ENCODE results near the gene CACNA1B. TPM values are rescaled to one million over a fixed set of nuclear protein-coding genes. Genes with fewer than 3 reads are reported as not detected.

CACNA1B gene
- total and polyA plus RNA-seq, 8 donors = 0.03 to 2.2 (median 0.51) TPM; not detected in 2

DNA sequence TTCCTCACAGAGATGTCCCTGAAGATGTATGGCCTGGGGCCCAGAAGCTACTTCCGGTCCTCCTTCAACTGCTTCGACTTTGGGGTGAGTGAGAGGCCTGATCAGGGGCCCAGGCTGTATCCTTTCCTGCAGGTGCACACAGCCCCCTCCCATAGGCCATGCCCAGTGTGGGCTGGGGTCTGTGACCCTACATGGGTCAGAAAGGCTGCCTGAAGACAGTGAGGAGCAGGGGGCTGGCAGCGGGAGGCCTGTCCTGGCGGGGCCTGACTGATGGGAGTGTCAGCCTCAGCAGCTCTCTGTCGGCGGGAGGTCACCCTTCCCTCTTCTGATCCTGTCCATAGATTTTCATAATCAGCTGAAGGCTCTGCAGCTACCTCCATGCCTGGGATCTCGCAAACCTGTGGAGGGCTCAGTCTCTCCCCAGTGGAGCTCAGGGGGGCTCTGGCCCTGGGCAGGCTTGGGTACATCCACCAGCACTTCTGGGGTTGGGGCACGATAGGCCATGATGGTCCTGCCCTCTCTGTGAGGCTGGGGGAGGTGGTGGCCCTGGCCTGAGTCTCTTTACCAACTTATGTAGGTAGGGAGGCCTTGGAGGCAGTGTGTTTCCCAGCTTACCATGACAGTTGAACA lies 98.5 kb downstream of the CACNA1B start:
- Histone ChIP-seq H3K4me1 (no peaks in the 10 kb centered on the region), H3K27me3 (peaks cover 0 to 19% (median 0%) of the 10 kb centered on the region in 3 donors), H3K4me3 (no peak overlapping the region), H3K36me3 (no peaks in the 10 kb centered on the region), H3K27ac (no peak overlapping the region), H3K9me3 (no peaks in the 10 kb centered on the region)
- TF ChIP-seq POLR2A (IDR thresholded peaks at IDR 0.05) (no peak), EP300 (IDR thresholded peaks at IDR 0.05) (no peak), POLR2AphosphoS5 (IDR thresholded peaks at IDR 0.05) (no peak)
- TF ChIP-seq, protein P1, sequence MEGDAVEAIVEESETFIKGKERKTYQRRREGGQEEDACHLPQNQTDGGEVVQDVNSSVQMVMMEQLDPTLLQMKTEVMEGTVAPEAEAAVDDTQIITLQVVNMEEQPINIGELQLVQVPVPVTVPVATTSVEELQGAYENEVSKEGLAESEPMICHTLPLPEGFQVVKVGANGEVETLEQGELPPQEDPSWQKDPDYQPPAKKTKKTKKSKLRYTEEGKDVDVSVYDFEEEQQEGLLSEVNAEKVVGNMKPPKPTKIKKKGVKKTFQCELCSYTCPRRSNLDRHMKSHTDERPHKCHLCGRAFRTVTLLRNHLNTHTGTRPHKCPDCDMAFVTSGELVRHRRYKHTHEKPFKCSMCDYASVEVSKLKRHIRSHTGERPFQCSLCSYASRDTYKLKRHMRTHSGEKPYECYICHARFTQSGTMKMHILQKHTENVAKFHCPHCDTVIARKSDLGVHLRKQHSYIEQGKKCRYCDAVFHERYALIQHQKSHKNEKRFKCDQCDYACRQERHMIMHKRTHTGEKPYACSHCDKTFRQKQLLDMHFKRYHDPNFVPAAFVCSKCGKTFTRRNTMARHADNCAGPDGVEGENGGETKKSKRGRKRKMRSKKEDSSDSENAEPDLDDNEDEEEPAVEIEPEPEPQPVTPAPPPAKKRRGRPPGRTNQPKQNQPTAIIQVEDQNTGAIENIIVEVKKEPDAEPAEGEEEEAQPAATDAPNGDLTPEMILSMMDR (IDR thresholded peaks at IDR 0.05) = no peak
- DNase-seq = peak in 1 of 2 donors; percentile 17
- intact Hi-C loops (cut with DNase I; ENCODE audit: low total_unique reads) = no loop called here
- 77 to 92% (median 87%) methylated on average over 7 to 8 of the region's 8 CpGs for WGBS, 5 donors

DNA sequence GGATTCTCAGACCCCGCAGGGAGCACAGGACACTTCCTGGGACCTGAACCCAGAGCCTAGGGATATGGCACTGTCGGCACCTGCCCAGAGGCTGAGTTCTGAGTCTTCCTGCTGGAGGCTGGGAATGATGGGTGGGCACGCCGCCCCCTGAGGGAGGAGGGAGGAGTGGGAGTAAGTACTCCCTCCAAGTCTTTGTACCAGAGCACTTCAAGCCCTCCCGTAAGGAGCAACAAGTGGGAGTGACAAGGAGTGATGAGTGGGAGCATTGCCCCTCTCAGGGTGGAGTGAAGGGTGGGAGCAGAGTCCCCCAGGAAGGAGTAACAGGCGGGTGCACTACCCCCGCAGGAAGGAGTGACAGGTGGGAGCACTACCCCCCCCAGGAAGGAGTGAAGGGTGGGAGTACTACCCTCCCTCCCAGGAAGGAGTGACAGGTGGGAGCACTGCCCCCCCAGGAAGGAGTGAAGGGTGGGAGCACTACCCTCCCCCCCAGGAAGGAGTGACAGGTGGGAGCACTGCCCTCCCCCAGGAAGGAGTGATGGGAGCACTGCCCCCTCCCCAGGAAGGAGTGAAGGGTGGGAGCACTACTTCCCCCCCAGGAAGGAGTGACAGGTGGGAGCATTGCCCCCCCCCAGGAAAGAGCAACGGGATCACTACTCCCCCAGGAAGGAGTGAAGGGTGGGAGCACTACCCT lies 100.1 kb downstream of the CACNA1B start:
- WGBS, 5 donors = 68 to 92% (median 84%) methylated on average over 4 to 8 of the region's 8 CpGs
- H3K4me3 ChIP-seq = no peak overlapping the region
- H3K4me1 ChIP-seq = no peaks in the 10 kb centered on the region
- DNase-seq = peak in 1 of 2 donors; percentile 16
- TF ChIP-seq POLR2A (IDR thresholded peaks at IDR 0.05) (no peak), POLR2AphosphoS5 (IDR thresholded peaks at IDR 0.05) (no peak), EP300 (IDR thresholded peaks at IDR 0.05) (no peak)
- TF ChIP-seq, protein P1 (IDR thresholded peaks at IDR 0.05) = no peak
- intact Hi-C loops (cut with DNase I; ENCODE audit: low total_unique reads) = no loop called here
- H3K36me3 ChIP-seq = no peaks in the 10 kb centered on the region
- H3K27me3 ChIP-seq = peaks cover 0 to 2% (median 0%) of the 10 kb centered on the region in 3 donors
- H3K9me3 ChIP-seq = no peaks in the 10 kb centered on the region
- no peak overlapping the region for H3K27ac ChIP-seq

DNA sequence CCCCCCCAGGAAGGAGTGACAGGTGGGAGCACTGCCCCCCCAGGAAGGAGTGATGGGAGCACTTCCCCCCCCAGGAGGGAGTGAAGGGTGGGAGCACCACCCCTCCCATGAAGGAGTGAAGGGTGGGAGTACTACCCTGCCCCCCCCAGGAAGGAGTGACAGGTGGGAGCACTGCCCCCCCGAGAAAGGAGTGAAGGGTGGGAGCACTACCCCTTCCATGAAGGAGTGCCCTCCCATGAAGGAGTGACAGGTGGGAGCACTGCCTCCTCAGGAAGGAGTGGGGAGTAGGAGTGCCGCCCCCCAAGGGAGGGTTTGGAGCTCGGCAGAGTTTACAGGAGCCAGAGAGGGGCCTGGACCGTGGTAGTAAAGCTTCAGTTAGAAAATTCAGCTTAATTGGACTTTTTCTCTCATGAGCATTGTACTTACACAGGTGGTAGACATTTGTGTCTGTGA lies 100.7 kb downstream of the CACNA1B start:
- no peaks in the 10 kb centered on the region for H3K4me1 ChIP-seq
- H3K4me3 ChIP-seq = no peak overlapping the region
- no peaks in the 10 kb centered on the region for H3K27me3 ChIP-seq
- no peak overlapping the region for H3K27ac ChIP-seq
- 72 to 84% (median 79%) methylated on average over 4 of the region's 4 CpGs for WGBS, 5 donors
- H3K9me3 ChIP-seq = no peaks in the 10 kb centered on the region
- TF ChIP-seq POLR2AphosphoS5 (IDR thresholded peaks at IDR 0.05) (no peak), EP300 (IDR thresholded peaks at IDR 0.05) (no peak), POLR2A (IDR thresholded peaks at IDR 0.05) (no peak)
- TF ChIP-seq, protein P1 (IDR thresholded peaks at IDR 0.05) = no peak
- peak in 1 of 2 donors; percentile 11 for DNase-seq
- no peaks in the 10 kb centered on the region for H3K36me3 ChIP-seq
- intact Hi-C loops (cut with DNase I; ENCODE audit: low total_unique reads) = no loop called here

DNA sequence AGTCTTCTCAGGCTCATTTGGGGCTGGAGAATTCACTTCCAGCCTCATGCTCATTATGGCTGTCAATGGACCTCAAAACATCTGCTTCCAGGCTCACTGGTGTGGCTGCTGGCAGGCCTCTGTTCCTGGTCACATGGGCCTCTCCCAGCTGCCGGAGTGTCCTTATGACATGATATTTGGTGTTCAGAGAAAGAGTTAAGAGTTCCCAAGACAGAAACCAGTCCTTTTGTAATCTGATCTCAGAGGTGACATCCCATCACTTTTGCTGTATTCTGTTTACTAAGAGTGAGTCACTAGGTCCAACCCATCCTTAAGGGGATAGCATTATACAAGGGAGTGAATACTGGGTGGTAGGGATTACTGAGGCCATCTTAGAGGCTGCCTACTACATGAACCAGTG lies 104.6 kb downstream of the CACNA1B start:
- 50 to 80% (median 70%) methylated on average over 1 of the region's 1 CpG for WGBS, 5 donors
- no peak overlapping the region for H3K4me3 ChIP-seq
- no peaks in the 10 kb centered on the region for H3K4me1 ChIP-seq
- H3K27ac ChIP-seq = no peak overlapping the region
- DNase-seq = no peak
- peaks cover 0 to 30% (median 6%) of the 10 kb centered on the region in 3 donors for H3K27me3 ChIP-seq
- intact Hi-C loops (cut with DNase I; ENCODE audit: low total_unique reads) = no loop called here
- TF ChIP-seq, protein P1 (IDR thresholded peaks at IDR 0.05) = no peak
- TF ChIP-seq POLR2A (IDR thresholded peaks at IDR 0.05) = no peak
- TF ChIP-seq POLR2AphosphoS5 (IDR thresholded peaks at IDR 0.05) = no peak
- TF ChIP-seq EP300 (IDR thresholded peaks at IDR 0.05) = no peak
- H3K36me3 ChIP-seq = no peaks in the 10 kb centered on the region
- no peaks in the 10 kb centered on the region for H3K9me3 ChIP-seq
